SK-N-SH (cell line): ENCODE results near the gene IGF2R. TPM values are rescaled to one million over a fixed set of nuclear protein-coding genes. Genes with fewer than 3 reads are reported as not detected.

Experiments
- CTCF ChIA-PET: fragments of 300-600, 350-600 bp; formaldehyde crosslinking; extraction: SDS; loops from one replicate; lab custom pipeline; 2021; lab: Yijun Ruan, JAX
- POLR2A ChIA-PET: fragments of 350-600 bp; sonication (Branson Sonifier 250); formaldehyde crosslinking; extraction: SDS; loops from one replicate; lab custom pipeline; 2020; ENCODE audit warnings: antibody characterized with exemption, inconsistent platforms; lab: Yijun Ruan, JAX
- DNase-seq: peaks from one replicate; pipeline ENCODE4 v3.0.0; 2012
- H2AFZ ChIP-seq: fragments of 200-600 bp; sonication (generic); 2 replicates; pipeline ENCODE4 v1.8.1; 2016; ENCODE audit warnings: antibody characterized with exemption, mild to moderate bottlenecking, low read depth
- H3F3A ChIP-seq: fragments of 200-600 bp; sonication (generic); replicated peaks from 2 replicates; pipeline ENCODE3; 2016; ENCODE audit warnings: antibody characterized with exemption, mild to moderate bottlenecking; ENCODE audit not compliant: insufficient read depth
- H3K27ac ChIP-seq, 2 experiments: fragments of 200-500 bp in 1 of 2; fragments of 200-600 bp in 1 of 2; sonication (Bioruptor generic) in 1 of 2; sonication (generic), shearing (Covaris generic) in 1 of 2; 2 replicates each; pipeline versions ENCODE4 v1.5.1 to v1.6.1; 2014 to 2016; ENCODE audit warnings: low read depth in 2 of 2, inconsistent platforms in 1 of 2, low read length in 1 of 2, mild to moderate bottlenecking in 1 of 2, mixed read lengths in 1 of 2
- H3K27me3 ChIP-seq: fragments of 200-600 bp; sonication (generic), shearing (Covaris generic); 2 replicates; pipeline ENCODE4 v1.6.1; 2016; ENCODE audit warnings: mixed run types; ENCODE audit not compliant: insufficient read depth
- H3K36me3 ChIP-seq, 2 experiments: fragments of 200-500 bp in 1 of 2; fragments of 200-600 bp in 1 of 2; sonication (Bioruptor generic) in 1 of 2; sonication (generic) in 1 of 2; replicated peaks in 1 of 2; 2 replicates each; pipeline versions ENCODE3 to v1.5.1; 2014 to 2016; ENCODE audit warnings: low read length in 1 of 2, mild to moderate bottlenecking in 1 of 2; ENCODE audit not compliant: insufficient read depth in 2 of 2, control insufficient read depth in 1 of 2
- H3K4me1 ChIP-seq, 2 experiments: fragments of 200-500 bp in 1 of 2; fragments of 200-600 bp in 1 of 2; sonication (Bioruptor generic) in 1 of 2; sonication (generic), shearing (Covaris generic) in 1 of 2; 2 replicates each; pipeline versions ENCODE4 v1.5.1 to v1.6.1; 2014 to 2016; ENCODE audit warnings: low read depth in 1 of 2, low read length in 1 of 2, mixed run types in 1 of 2; ENCODE audit not compliant: insufficient read depth in 2 of 2, control insufficient read depth in 1 of 2
- H3K4me2 ChIP-seq: fragments of 200-600 bp; sonication (generic), shearing (Covaris generic); 2 replicates; pipeline ENCODE4 v1.6.1; 2017; ENCODE audit warnings: mixed run types
- H3K4me3 ChIP-seq, 2 experiments: fragments of 200-500 bp in 1 of 2; fragments of 200-600 bp in 1 of 2; sonication (Bioruptor generic) in 1 of 2; sonication (generic), shearing (Covaris generic) in 1 of 2; 2 replicates each; pipeline versions ENCODE4 v1.5.1 to v1.8.1; 2014 to 2016; ENCODE audit warnings: low read depth in 2 of 2, inconsistent platforms in 1 of 2, low read length in 1 of 2, mild to moderate bottlenecking in 1 of 2, mixed read lengths in 1 of 2, moderate library complexity in 1 of 2
- H3K79me2 ChIP-seq: fragments of 200-600 bp; sonication (generic); 2 replicates; pipeline ENCODE4 v1.8.1; 2017; ENCODE audit warnings: mild to moderate bottlenecking; ENCODE audit not compliant: insufficient read depth
- H3K9ac ChIP-seq: fragments of 200-600 bp; sonication (generic); 2 replicates; pipeline ENCODE4 v1.6.1; 2017; ENCODE audit warnings: mixed run types
- H3K9me2 ChIP-seq: fragments of 200-600 bp; sonication (generic); 2 replicates; pipeline ENCODE4 v1.6.1; 2017; ENCODE audit warnings: mixed run types
- H3K9me3 ChIP-seq: fragments of 200-600 bp; sonication (generic); 2 replicates; pipeline ENCODE4 v1.6.1; 2017; ENCODE audit warnings: mixed run types, mild to moderate bottlenecking, moderate library complexity
- H4K20me1 ChIP-seq: fragments of 200-600 bp; sonication (generic); 2 replicates; pipeline ENCODE4 v1.6.1; 2017; ENCODE audit warnings: mild to moderate bottlenecking, mixed run types; ENCODE audit not compliant: insufficient read depth
- EP300 ChIP-seq, 2 experiments: IDR thresholded peaks; 2 replicates each; pipeline versions ENCODE4 v1.4.0 to v1.6.1; 2012; ENCODE audit warnings: borderline replicate concordance in 1 of 2, low read depth in 1 of 2, low read length in 1 of 2
- FOSL2 ChIP-seq: IDR thresholded peaks from 2 replicates; pipeline ENCODE4 v1.4.0; 2012; ENCODE audit warnings: low read depth, mild to moderate bottlenecking, moderate library complexity, borderline replicate concordance
- FOXJ3 ChIP-seq: sonication (generic); formaldehyde crosslinking; IDR thresholded peaks from 2 replicates; pipeline ENCODE4 v1.5.1; 2020; ENCODE audit warnings: mild to moderate bottlenecking, missing genetic modification reagents
- FOXM1 ChIP-seq: IDR thresholded peaks from 2 replicates; pipeline ENCODE4 v1.4.0; 2012; ENCODE audit warnings: low read depth, mild to moderate bottlenecking
- IRF3 ChIP-seq: fragments of 150-350 bp; IDR thresholded peaks from 2 replicates; pipeline ENCODE4 v1.6.1; 2016; ENCODE audit warnings: mild to moderate bottlenecking, low read depth, low read length
- JUND ChIP-seq: IDR thresholded peaks from 2 replicates; pipeline ENCODE4 v1.4.0; 2012
- MAX ChIP-seq: IDR thresholded peaks from 2 replicates; pipeline ENCODE4 v1.4.0; 2012; ENCODE audit warnings: low read depth
- NFIC ChIP-seq: IDR thresholded peaks from 2 replicates; pipeline ENCODE4 v1.4.0; 2012; ENCODE audit warnings: borderline replicate concordance
- RFX5 ChIP-seq: IDR thresholded peaks from 2 replicates; pipeline ENCODE4 v1.6.1; 2012; ENCODE audit warnings: mild to moderate bottlenecking, improper control_type of control experiment, low read length
- SIN3A ChIP-seq: IDR thresholded peaks from 2 replicates; pipeline ENCODE4 v1.6.1; 2012; ENCODE audit warnings: low read depth, mild to moderate bottlenecking, low read length, moderate library complexity, borderline replicate concordance
- TCF12 ChIP-seq: IDR thresholded peaks from 2 replicates; pipeline ENCODE4 v1.4.0; 2012
- TEAD4 ChIP-seq: IDR thresholded peaks from 2 replicates; pipeline ENCODE4 v1.4.0; 2012; ENCODE audit warnings: mild to moderate bottlenecking, borderline replicate concordance; ENCODE audit not compliant: insufficient read depth
- WGBS: methylation state at CpG from one replicate; pipeline ENCODE4 v1.1.6; 2017; ENCODE audit warnings: low lambda C conversion rate; 5-methylcytosine and 5-hydroxymethylcytosine counted together
- polyA plus RNA-seq, 3 experiments: library from polyadenylated mRNA; depleted of rRNA; stranded (reverse); fragments of >200 nt; gene quantifications; 2 replicates each; pipeline ENCODE4 v1.2.3, GENCODE V29; 2012
- TF ChIP-seq, protein P1 (sequence below): IDR thresholded peaks from 2 replicates; pipeline ENCODE4 v1.6.1; 2012; ENCODE audit warnings: mild to moderate bottlenecking, low read depth, low read length, moderate library complexity
- TF ChIP-seq, protein P2 (sequence below): fragments of 200-600 bp; sonication (generic); IDR thresholded peaks from 2 replicates; pipeline ENCODE4 v1.6.1; 2017; ENCODE audit warnings: antibody characterized with exemption, mild to moderate bottlenecking, moderate library complexity
- TF ChIP-seq, protein P3 (sequence below): IDR thresholded peaks from 2 replicates; pipeline ENCODE4 v1.4.0; 2012; ENCODE audit warnings: low read depth, borderline replicate concordance
- TF ChIP-seq, protein P4 (sequence below): IDR thresholded peaks from 2 replicates; pipeline ENCODE4 v1.4.0; 2012; ENCODE audit warnings: low read depth, borderline replicate concordance

The IGF2R gene
- polyA plus RNA-seq, 1 of the 3 experiments (the other 2 are of a cell fraction), result 45.0 TPM

- Histone ChIP-seq H3K4me2 (no peak overlapping the region), H3K4me3 (no peak overlapping the region), H2AFZ (no peak overlapping the region), H3K27ac (no peak overlapping the region), H3K9me2 (no peaks in the 10 kb centered on the region), H4K20me1 (no peaks in the 10 kb centered on the region), H3K79me2 (no peaks in the 10 kb centered on the region), H3K36me3 (no peaks in the 10 kb centered on the region), H3K9ac (no peak overlapping the region), H3K9me3 (no peaks in the 10 kb centered on the region), H3K4me1 (peaks cover 0 to 5% of the 10 kb centered on the region in 2 experiments; a peak in 1 of 4 replicates), H3K27me3 (no peaks in the 10 kb centered on the region), H3F3A (no peaks in the 10 kb centered on the region)
- ChIA-PET POLR2A (no interaction called here), CTCF (interaction anchor here (0.7 to 2.5 kb wide), 3 partner anchors 10 to 377 kb away, joined by 3 to 8 read pairs (median 3); no protein-coding TSS in a partner anchor)
- TF ChIP-seq FOXJ3 (CRISPR knock-in tag) (no peak), FOSL2 (no peak), JUND (no peak), TCF12 (no peak), EP300 (IDR thresholded peaks at IDR 0.05; ENCODE audit: borderline replicate concordance in 1 of 2, low read depth in 1 of 2, low read length in 1 of 2) (no peak), IRF3 (no peak), SIN3A (no peak), NFIC (no peak), TEAD4 (no peak), FOXM1 (no peak)
- TF ChIP-seq, protein P1, sequence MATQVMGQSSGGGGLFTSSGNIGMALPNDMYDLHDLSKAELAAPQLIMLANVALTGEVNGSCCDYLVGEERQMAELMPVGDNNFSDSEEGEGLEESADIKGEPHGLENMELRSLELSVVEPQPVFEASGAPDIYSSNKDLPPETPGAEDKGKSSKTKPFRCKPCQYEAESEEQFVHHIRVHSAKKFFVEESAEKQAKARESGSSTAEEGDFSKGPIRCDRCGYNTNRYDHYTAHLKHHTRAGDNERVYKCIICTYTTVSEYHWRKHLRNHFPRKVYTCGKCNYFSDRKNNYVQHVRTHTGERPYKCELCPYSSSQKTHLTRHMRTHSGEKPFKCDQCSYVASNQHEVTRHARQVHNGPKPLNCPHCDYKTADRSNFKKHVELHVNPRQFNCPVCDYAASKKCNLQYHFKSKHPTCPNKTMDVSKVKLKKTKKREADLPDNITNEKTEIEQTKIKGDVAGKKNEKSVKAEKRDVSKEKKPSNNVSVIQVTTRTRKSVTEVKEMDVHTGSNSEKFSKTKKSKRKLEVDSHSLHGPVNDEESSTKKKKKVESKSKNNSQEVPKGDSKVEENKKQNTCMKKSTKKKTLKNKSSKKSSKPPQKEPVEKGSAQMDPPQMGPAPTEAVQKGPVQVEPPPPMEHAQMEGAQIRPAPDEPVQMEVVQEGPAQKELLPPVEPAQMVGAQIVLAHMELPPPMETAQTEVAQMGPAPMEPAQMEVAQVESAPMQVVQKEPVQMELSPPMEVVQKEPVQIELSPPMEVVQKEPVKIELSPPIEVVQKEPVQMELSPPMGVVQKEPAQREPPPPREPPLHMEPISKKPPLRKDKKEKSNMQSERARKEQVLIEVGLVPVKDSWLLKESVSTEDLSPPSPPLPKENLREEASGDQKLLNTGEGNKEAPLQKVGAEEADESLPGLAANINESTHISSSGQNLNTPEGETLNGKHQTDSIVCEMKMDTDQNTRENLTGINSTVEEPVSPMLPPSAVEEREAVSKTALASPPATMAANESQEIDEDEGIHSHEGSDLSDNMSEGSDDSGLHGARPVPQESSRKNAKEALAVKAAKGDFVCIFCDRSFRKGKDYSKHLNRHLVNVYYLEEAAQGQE, result no peak
- DNase-seq, result no peak
- 65% methylated on average over 8 of the region's 8 CpGs for WGBS
These were observed 173.3 kb downstream of the IGF2R start for GRCh38 chr6:160142115-160142715.

- no peak overlapping the region for H3K4me2 ChIP-seq
- CTCF ChIA-PET, result interaction anchor here (1.5 to 1.8 kb wide), 2 partner anchors 8 to 309 kb away, joined by 3 to 7 read pairs; no protein-coding TSS in a partner anchor
- H3K27ac ChIP-seq, result no peak overlapping the region
- H3K27me3 ChIP-seq, result no peaks in the 10 kb centered on the region
- DNase-seq, result no peak
- H3K4me1 ChIP-seq, result no peaks in the 10 kb centered on the region
- no peaks in the 10 kb centered on the region for H4K20me1 ChIP-seq
- H2AFZ ChIP-seq, result no peak overlapping the region
- no peak overlapping the region for H3K9ac ChIP-seq
- H3K9me3 ChIP-seq, result no peaks in the 10 kb centered on the region
- no peaks in the 10 kb centered on the region for H3K79me2 ChIP-seq
- no peaks in the 10 kb centered on the region for H3F3A ChIP-seq
- H3K9me2 ChIP-seq, result no peaks in the 10 kb centered on the region
- POLR2A ChIA-PET, result no interaction called here
- H3K4me3 ChIP-seq, result no peak overlapping the region
- no peaks in the 10 kb centered on the region for H3K36me3 ChIP-seq
- 61% methylated on average over 6 of the region's 6 CpGs for WGBS
- TF ChIP-seq, protein P2, sequence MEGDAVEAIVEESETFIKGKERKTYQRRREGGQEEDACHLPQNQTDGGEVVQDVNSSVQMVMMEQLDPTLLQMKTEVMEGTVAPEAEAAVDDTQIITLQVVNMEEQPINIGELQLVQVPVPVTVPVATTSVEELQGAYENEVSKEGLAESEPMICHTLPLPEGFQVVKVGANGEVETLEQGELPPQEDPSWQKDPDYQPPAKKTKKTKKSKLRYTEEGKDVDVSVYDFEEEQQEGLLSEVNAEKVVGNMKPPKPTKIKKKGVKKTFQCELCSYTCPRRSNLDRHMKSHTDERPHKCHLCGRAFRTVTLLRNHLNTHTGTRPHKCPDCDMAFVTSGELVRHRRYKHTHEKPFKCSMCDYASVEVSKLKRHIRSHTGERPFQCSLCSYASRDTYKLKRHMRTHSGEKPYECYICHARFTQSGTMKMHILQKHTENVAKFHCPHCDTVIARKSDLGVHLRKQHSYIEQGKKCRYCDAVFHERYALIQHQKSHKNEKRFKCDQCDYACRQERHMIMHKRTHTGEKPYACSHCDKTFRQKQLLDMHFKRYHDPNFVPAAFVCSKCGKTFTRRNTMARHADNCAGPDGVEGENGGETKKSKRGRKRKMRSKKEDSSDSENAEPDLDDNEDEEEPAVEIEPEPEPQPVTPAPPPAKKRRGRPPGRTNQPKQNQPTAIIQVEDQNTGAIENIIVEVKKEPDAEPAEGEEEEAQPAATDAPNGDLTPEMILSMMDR, result no peak
- TF ChIP-seq SIN3A (no peak), TEAD4 (no peak), RFX5 (no peak), MAX (no peak)
- TF ChIP-seq, protein P3, sequence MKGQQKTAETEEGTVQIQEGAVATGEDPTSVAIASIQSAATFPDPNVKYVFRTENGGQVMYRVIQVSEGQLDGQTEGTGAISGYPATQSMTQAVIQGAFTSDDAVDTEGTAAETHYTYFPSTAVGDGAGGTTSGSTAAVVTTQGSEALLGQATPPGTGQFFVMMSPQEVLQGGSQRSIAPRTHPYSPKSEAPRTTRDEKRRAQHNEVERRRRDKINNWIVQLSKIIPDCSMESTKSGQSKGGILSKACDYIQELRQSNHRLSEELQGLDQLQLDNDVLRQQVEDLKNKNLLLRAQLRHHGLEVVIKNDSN, result no peak
- TF ChIP-seq, protein P4, sequence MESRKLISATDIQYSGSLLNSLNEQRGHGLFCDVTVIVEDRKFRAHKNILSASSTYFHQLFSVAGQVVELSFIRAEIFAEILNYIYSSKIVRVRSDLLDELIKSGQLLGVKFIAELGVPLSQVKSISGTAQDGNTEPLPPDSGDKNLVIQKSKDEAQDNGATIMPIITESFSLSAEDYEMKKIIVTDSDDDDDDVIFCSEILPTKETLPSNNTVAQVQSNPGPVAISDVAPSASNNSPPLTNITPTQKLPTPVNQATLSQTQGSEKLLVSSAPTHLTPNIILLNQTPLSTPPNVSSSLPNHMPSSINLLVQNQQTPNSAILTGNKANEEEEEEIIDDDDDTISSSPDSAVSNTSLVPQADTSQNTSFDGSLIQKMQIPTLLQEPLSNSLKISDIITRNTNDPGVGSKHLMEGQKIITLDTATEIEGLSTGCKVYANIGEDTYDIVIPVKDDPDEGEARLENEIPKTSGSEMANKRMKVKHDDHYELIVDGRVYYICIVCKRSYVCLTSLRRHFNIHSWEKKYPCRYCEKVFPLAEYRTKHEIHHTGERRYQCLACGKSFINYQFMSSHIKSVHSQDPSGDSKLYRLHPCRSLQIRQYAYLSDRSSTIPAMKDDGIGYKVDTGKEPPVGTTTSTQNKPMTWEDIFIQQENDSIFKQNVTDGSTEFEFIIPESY, result no peak
These were observed 177.7 kb downstream of the IGF2R start for GRCh38 chr6:160146454-160147145.
